ENCODE measurements around the gene FBXL5.

DNA sequence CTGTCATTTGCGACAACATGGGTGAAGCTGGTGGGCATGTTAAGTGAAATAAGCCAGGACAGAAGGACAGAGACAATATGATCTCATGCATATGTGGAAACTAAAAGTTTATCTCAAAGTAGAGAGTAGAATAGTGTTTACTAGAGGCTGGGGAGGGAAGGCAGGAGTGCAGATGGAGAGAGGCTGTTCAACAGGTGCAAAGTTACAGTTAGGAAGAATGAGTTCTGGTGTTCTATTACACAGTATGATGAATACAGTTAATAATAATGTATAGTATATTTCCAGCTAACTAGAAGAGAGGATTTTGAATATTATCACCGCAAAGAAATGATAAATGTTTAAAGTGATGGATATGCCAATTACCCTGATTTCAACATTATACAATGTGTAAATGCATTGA is 69.8 kb downstream of the FBXL5 start:
- TF ChIP-seq, protein P1, sequence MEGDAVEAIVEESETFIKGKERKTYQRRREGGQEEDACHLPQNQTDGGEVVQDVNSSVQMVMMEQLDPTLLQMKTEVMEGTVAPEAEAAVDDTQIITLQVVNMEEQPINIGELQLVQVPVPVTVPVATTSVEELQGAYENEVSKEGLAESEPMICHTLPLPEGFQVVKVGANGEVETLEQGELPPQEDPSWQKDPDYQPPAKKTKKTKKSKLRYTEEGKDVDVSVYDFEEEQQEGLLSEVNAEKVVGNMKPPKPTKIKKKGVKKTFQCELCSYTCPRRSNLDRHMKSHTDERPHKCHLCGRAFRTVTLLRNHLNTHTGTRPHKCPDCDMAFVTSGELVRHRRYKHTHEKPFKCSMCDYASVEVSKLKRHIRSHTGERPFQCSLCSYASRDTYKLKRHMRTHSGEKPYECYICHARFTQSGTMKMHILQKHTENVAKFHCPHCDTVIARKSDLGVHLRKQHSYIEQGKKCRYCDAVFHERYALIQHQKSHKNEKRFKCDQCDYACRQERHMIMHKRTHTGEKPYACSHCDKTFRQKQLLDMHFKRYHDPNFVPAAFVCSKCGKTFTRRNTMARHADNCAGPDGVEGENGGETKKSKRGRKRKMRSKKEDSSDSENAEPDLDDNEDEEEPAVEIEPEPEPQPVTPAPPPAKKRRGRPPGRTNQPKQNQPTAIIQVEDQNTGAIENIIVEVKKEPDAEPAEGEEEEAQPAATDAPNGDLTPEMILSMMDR (IDR thresholded peaks at IDR 0.05; ENCODE audit: low read depth, low read length), result no peak
- TF ChIP-seq MYC (IDR thresholded peaks at IDR 0.05; ENCODE audit: low read depth, low read length) (no peak), POLR2A (IDR thresholded peaks at IDR 0.05; ENCODE audit: extremely low read depth, insufficient read length) (no peak)
- TF ChIP-seq, protein P2, sequence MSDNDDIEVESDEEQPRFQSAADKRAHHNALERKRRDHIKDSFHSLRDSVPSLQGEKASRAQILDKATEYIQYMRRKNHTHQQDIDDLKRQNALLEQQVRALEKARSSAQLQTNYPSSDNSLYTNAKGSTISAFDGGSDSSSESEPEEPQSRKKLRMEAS (IDR thresholded peaks at IDR 0.05; ENCODE audit: low read depth, low read length), result no peak
